H1 (cell line): ENCODE results near the gene IFT122. TPM values are rescaled to one million over a fixed set of nuclear protein-coding genes. Genes with fewer than 3 reads are reported as not detected.

ENCODE experiments used
- CTCF ChIA-PET: fragments of 300-600 bp; sonication (Branson Sonifier 250); formaldehyde crosslinking; loops from one replicate; lab custom pipeline; 2021; ENCODE audit not compliant: partially characterized antibody; lab: Charles Lee
- POLR2A ChIA-PET: fragments of 300-600 bp; sonication (Branson Sonifier 250); formaldehyde crosslinking; loops from one replicate; lab custom pipeline; 2021; ENCODE audit warnings: inconsistent platforms; ENCODE audit not compliant: partially characterized antibody; lab: Charles Lee
- DNase-seq, 2 experiments: peaks; one replicate each; pipeline versions ENCODE4 v3.0.0 to v3.0.0-alpha.2; 2010 to 2022; ENCODE audit warnings: low spot score in 2 of 2, low read depth in 1 of 2, mixed read lengths in 1 of 2
- FAIRE-seq: peaks from 2 replicates; lab custom pipeline; 2011; peaks lifted over from hg19 to GRCh38; lab: Jason Lieb, UNC
- H2AFZ ChIP-seq: 2 replicates; pipeline ENCODE4 v1.8.1; 2012; ENCODE audit warnings: low read length, inconsistent platforms
- H2AK5ac ChIP-seq: 2 replicates; pipeline ENCODE4 v1.6.1; 2013; ENCODE audit warnings: low read depth, low read length
- H2BK120ac ChIP-seq: replicated peaks from 2 replicates; pipeline ENCODE3; 2013; ENCODE audit warnings: low read depth, low read length, inconsistent platforms
- H2BK12ac ChIP-seq: 2 replicates; pipeline ENCODE4 v1.6.1; 2013; ENCODE audit warnings: low read depth, low read length
- H2BK15ac ChIP-seq: 2 replicates; pipeline ENCODE4 v1.6.1; 2013; ENCODE audit warnings: low read length
- H2BK20ac ChIP-seq: 2 replicates; pipeline ENCODE4 v1.6.1; 2013; ENCODE audit warnings: low read length
- H2BK5ac ChIP-seq: 2 replicates; pipeline ENCODE4 v1.6.1; 2013; ENCODE audit warnings: low read depth, low read length
- H3K14ac ChIP-seq: 2 replicates; pipeline ENCODE4 v1.6.1; 2013; ENCODE audit warnings: inconsistent platforms; ENCODE audit not compliant: insufficient read length
- H3K18ac ChIP-seq: 2 replicates; pipeline ENCODE4 v1.6.1; 2013; ENCODE audit warnings: low read length; ENCODE audit errors: extremely low read depth
- H3K23ac ChIP-seq: 2 replicates; pipeline ENCODE4 v1.6.1; 2013; ENCODE audit warnings: inconsistent platforms; ENCODE audit not compliant: insufficient read length
- H3K23me2 ChIP-seq: 2 replicates; pipeline ENCODE4 v1.6.1; 2013; ENCODE audit warnings: low read depth, low read length
- H3K27ac ChIP-seq: 2 replicates; pipeline ENCODE4 v1.6.1; 2011; ENCODE audit warnings: low read depth, low read length, inconsistent platforms
- H3K27me3 ChIP-seq, 4 experiments: replicated peaks in 1 of 4; 1 replicate in 1 of 4; 2 replicates in 3 of 4; pipeline versions ENCODE4 v1.6.1 to v1.8.1; 2011 to 2013; ENCODE audit warnings: low read length in 3 of 4, mild to moderate bottlenecking in 3 of 4, inconsistent platforms in 2 of 4, mixed read lengths in 2 of 4, moderate library complexity in 1 of 4; ENCODE audit not compliant: control insufficient read depth in 3 of 4, insufficient read depth in 3 of 4; ENCODE audit errors: extremely low read depth in 1 of 4
- H3K36me3 ChIP-seq, 4 experiments: 2 replicates each; pipeline versions ENCODE4 v1.6.1 to v1.8.1; 2011 to 2013; ENCODE audit warnings: mild to moderate bottlenecking in 4 of 4, low read length in 3 of 4, moderate library complexity in 2 of 4, control low read depth in 1 of 4, inconsistent platforms in 1 of 4; ENCODE audit not compliant: insufficient read depth in 4 of 4, control insufficient read depth in 2 of 4
- H3K4ac ChIP-seq: replicated peaks from 2 replicates; pipeline ENCODE3; 2013; ENCODE audit warnings: low read length, low read depth, mixed read lengths, inconsistent platforms; ENCODE audit not compliant: insufficient read length
- H3K4me1 ChIP-seq, 4 experiments: replicated peaks in 1 of 4; 1 replicate in 1 of 4; 2 replicates in 3 of 4; pipeline versions ENCODE4 v1.6.1 to v1.8.1; 2011 to 2013; ENCODE audit warnings: low read length in 3 of 4, inconsistent platforms in 2 of 4, mixed read lengths in 1 of 4; ENCODE audit not compliant: insufficient read depth in 4 of 4, control insufficient read depth in 3 of 4
- H3K4me2 ChIP-seq, 2 experiments: 2 replicates each; pipeline versions ENCODE4 v1.6.1 to v1.8.1; 2011 to 2013; ENCODE audit warnings: low read depth in 2 of 2, low read length in 2 of 2, control low read depth in 1 of 2, inconsistent platforms in 1 of 2, mild to moderate bottlenecking in 1 of 2; ENCODE audit not compliant: insufficient read depth in 1 of 2
- H3K4me3 ChIP-seq, 4 experiments: fragments of 200-600, 300-600 bp in 1 of 4; sonication (generic), shearing (Covaris generic), sonication (Bioruptor Twin) in 1 of 4; 2 replicates each; pipeline versions ENCODE4 v1.5.1 to v1.8.1; 2011 to 2016; ENCODE audit warnings: low read length in 4 of 4, low read depth in 3 of 4, control low read depth in 2 of 4, inconsistent platforms in 2 of 4, mild to moderate bottlenecking in 2 of 4, mixed read lengths in 1 of 4, moderate library complexity in 1 of 4; ENCODE audit not compliant: insufficient read depth in 2 of 4; ENCODE audit errors: extremely low read depth in 1 of 4
- H3K56ac ChIP-seq: replicated peaks from 2 replicates; pipeline ENCODE3; 2013; ENCODE audit warnings: low read depth, mild to moderate bottlenecking, mixed read lengths, low read length, inconsistent platforms; ENCODE audit not compliant: insufficient read length
- H3K79me1 ChIP-seq: 2 replicates; pipeline ENCODE4 v1.6.1; 2013; ENCODE audit warnings: low read depth, low read length, control low read depth
- H3K79me2 ChIP-seq, 2 experiments: 2 replicates each; pipeline versions ENCODE4 v1.6.1 to v1.8.1; 2012 to 2013; ENCODE audit warnings: low read length in 2 of 2, mild to moderate bottlenecking in 2 of 2, inconsistent platforms in 1 of 2; ENCODE audit not compliant: insufficient read depth in 2 of 2, control insufficient read depth in 1 of 2
- H3K9ac ChIP-seq, 4 experiments: replicated peaks in 1 of 4; 1 replicate in 1 of 4; 2 replicates in 3 of 4; pipeline versions ENCODE4 v1.6.1 to v1.8.1; 2011 to 2013; ENCODE audit warnings: low read depth in 3 of 4, low read length in 3 of 4, control low read depth in 2 of 4, mild to moderate bottlenecking in 2 of 4, moderate library complexity in 2 of 4, inconsistent platforms in 1 of 4; ENCODE audit errors: extremely low read depth in 1 of 4
- H3K9me3 ChIP-seq, 2 experiments: 2 replicates each; pipeline versions ENCODE4 v1.6.1 to v1.8.1; 2012 to 2013; ENCODE audit warnings: mild to moderate bottlenecking in 2 of 2, moderate library complexity in 2 of 2, control low read depth in 1 of 2, inconsistent platforms in 1 of 2, low read depth in 1 of 2, low read length in 1 of 2, mixed read lengths in 1 of 2; ENCODE audit not compliant: insufficient read depth in 2 of 2
- H4K20me1 ChIP-seq, 2 experiments: replicated peaks in 1 of 2; 2 replicates each; pipeline versions ENCODE3 to v1.8.1; 2011 to 2013; ENCODE audit warnings: inconsistent platforms in 2 of 2, low read length in 2 of 2, mild to moderate bottlenecking in 1 of 2; ENCODE audit not compliant: insufficient read depth in 2 of 2, control insufficient read depth in 1 of 2
- H4K5ac ChIP-seq: 2 replicates; pipeline ENCODE4 v1.6.1; 2013; ENCODE audit warnings: low read length, low read depth, mixed read lengths, inconsistent platforms; ENCODE audit not compliant: insufficient read length
- H4K8ac ChIP-seq: 2 replicates; pipeline ENCODE4 v1.8.0; 2013; ENCODE audit warnings: mild to moderate bottlenecking, moderate library complexity, low read length, inconsistent platforms; ENCODE audit not compliant: insufficient read depth; ENCODE audit errors: extremely low read depth
- H4K91ac ChIP-seq: replicated peaks from 2 replicates; pipeline ENCODE3; 2013; ENCODE audit warnings: low read length, mixed read lengths, inconsistent platforms; ENCODE audit not compliant: insufficient read length
- CHD1 ChIP-seq: IDR thresholded peaks from 2 replicates; pipeline ENCODE4 v1.6.1; 2012; ENCODE audit warnings: low read depth, low read length, improper control_type of control experiment
- CHD2 ChIP-seq: IDR thresholded peaks from 2 replicates; pipeline ENCODE4 v1.6.1; 2012; ENCODE audit warnings: low read length, improper control_type of control experiment
- EZH2 ChIP-seq: fragments of 200-600 bp; sonication (generic); IDR thresholded peaks from 2 replicates; pipeline ENCODE4 v1.7.1; 2012; ENCODE audit warnings: low read depth, mild to moderate bottlenecking, moderate library complexity, low read length, inconsistent platforms; ENCODE audit not compliant: severe bottlenecking
- HDAC6 ChIP-seq: IDR thresholded peaks from one replicate; pipeline ENCODE4 v1.7.1; 2012; ENCODE audit warnings: low read depth, mild to moderate bottlenecking, inconsistent platforms, low read length, moderate library complexity
- JUN ChIP-seq: IDR thresholded peaks from 2 replicates; pipeline ENCODE4 v1.6.1; 2011; ENCODE audit warnings: low read depth, mild to moderate bottlenecking, improper control_type of control experiment, low read length
- NRF1 ChIP-seq: IDR thresholded peaks from 2 replicates; pipeline ENCODE4 v1.6.1; 2011; ENCODE audit warnings: mild to moderate bottlenecking, low read depth, low read length, improper control_type of control experiment
- RAD21 ChIP-seq, 2 experiments: IDR thresholded peaks in 1 of 2; conservative IDR thresholded peaks in 1 of 2; 2 replicates each; pipeline ENCODE4 v1.6.1; 2011; ENCODE audit warnings: low read depth in 2 of 2, low read length in 2 of 2, improper control_type of control experiment in 1 of 2, inconsistent platforms in 1 of 2, mild to moderate bottlenecking in 1 of 2, moderate library complexity in 1 of 2
- RNF2 ChIP-seq: fragments of 200-900, 300-1000 bp; sonication (generic); IDR thresholded peaks from 2 replicates; pipeline ENCODE4 v1.7.1; 2016; ENCODE audit warnings: borderline replicate concordance, low read depth, mild to moderate bottlenecking, antibody characterized with exemption, low read length; ENCODE audit not compliant: poor library complexity, severe bottlenecking; ENCODE audit errors: missing control alignments
- SIN3A ChIP-seq, 2 experiments: IDR thresholded peaks in 1 of 2; conservative IDR thresholded peaks in 1 of 2; 2 replicates each; pipeline ENCODE4 v1.6.1; 2011 to 2012; ENCODE audit warnings: low read length in 2 of 2, improper control_type of control experiment in 1 of 2, low read depth in 1 of 2, mild to moderate bottlenecking in 1 of 2
- SIRT6 ChIP-seq: IDR thresholded peaks from one replicate; pipeline ENCODE4 v1.7.1; 2012; ENCODE audit warnings: low read length, inconsistent platforms
- TAF1 ChIP-seq: IDR thresholded peaks from 2 replicates; pipeline ENCODE4 v1.6.1; 2011; ENCODE audit warnings: mild to moderate bottlenecking, low read depth, low read length
- WGBS, 2 experiments: shearing (Covaris generic) in 1 of 2; methylation state at CpG; one replicate each; pipeline versions ENCODE4 v1.1.6 to v1.1.7; 2013 to 2015; ENCODE audit warnings: low lambda C conversion rate in 2 of 2, mixed read lengths in 2 of 2, inconsistent platforms in 1 of 2, low coverage in 1 of 2, missing lambda C conversion rate in 1 of 2; ENCODE audit not compliant: insufficient replicate concordance in 2 of 2, insufficient coverage in 1 of 2, insufficient read length in 1 of 2; ENCODE audit errors: extremely low coverage in 1 of 2, missing lambda C conversion rate in 1 of 2; 5-methylcytosine and 5-hydroxymethylcytosine counted together
- polyA plus RNA-seq, 7 experiments: library from polyadenylated mRNA; depleted of rRNA in 3 of 7; stranded (reverse) in 5 of 7; unstranded in 2 of 7; fragments of >200 nt in 5 of 7; fragments of 200-250 nt in 2 of 7; gene quantifications; 1 replicate in 5 of 7; 2 replicates in 1 of 7; 4 replicates in 1 of 7; pipeline versions ENCODE4 v1.2.1 to v1.2.3, GENCODE V29; 2011 to 2013; ENCODE audit warnings: missing spikeins in 2 of 7, mixed read lengths in 2 of 7
- total RNA-seq: library from RNA; stranded (reverse); fragmentation: NEBNext Ultra II Directional; extraction: Animal tissue kit (Norgen Biotek cat#: 25700); gene quantifications from 2 replicates; pipeline ENCODE4 v1.2.1, GENCODE V29; 2021

Gene IFT122
- total and polyA plus RNA-seq, 2 of the 8 experiments (the other 6 are each of a cell fraction or from before 2014, with no cell fraction given), result 23.7 to 25.1 TPM

GRCh38 chr3:129547241-129547640 is 107.2 kb downstream of the IFT122 start:
- no peak overlapping the region; the same call in 1 of the 2 replicates for H4K8ac ChIP-seq
- no peak overlapping the region for H2BK5ac ChIP-seq
- H3K4ac ChIP-seq, result no peak overlapping the region
- no peaks in the 10 kb centered on the region for H3K9me3 ChIP-seq
- no peak overlapping the region for H4K91ac ChIP-seq
- H2AFZ ChIP-seq, result no peak overlapping the region
- H2BK15ac ChIP-seq, result no peak overlapping the region
- DNase-seq (no peak), FAIRE-seq (no peak)
- no peaks in the 10 kb centered on the region for H3K27me3 ChIP-seq
- H3K79me1 ChIP-seq, result no peaks in the 10 kb centered on the region
- ChIA-PET POLR2A (no interaction called here), CTCF (interaction anchor here (1.5 kb wide), 3 partner anchors 8 to 57 kb away, joined by 4 read pairs; no protein-coding TSS in a partner anchor)
- no peak overlapping the region for H3K9ac ChIP-seq
- no peak overlapping the region for H2BK12ac ChIP-seq
- H2BK120ac ChIP-seq, result no peak overlapping the region
- H3K27ac ChIP-seq, result no peak overlapping the region
- no peak overlapping the region for H3K23ac ChIP-seq
- H3K79me2 ChIP-seq, result no peaks in the 10 kb centered on the region
- no peak overlapping the region for H3K14ac ChIP-seq
- no peak overlapping the region for H3K56ac ChIP-seq
- no peaks in the 10 kb centered on the region for H4K20me1 ChIP-seq
- H2AK5ac ChIP-seq, result no peak overlapping the region
- no peak overlapping the region for H3K4me3 ChIP-seq
- H3K23me2 ChIP-seq, result no peaks in the 10 kb centered on the region; the same call in 1 of the 2 replicates
- H3K4me1 ChIP-seq, result peaks cover 0 to 12% (median 5%) of the 10 kb centered on the region in 4 experiments; a peak in 6 of 7 replicates
- 92% methylated on average over 23 of the region's 24 CpGs; no CpG with 5 or more reads in 1 of the 2 experiments for WGBS, 2 experiments
- H2BK20ac ChIP-seq, result no peak overlapping the region
- no peak overlapping the region for H3K18ac ChIP-seq
- no peaks in the 10 kb centered on the region for H3K36me3 ChIP-seq
- H4K5ac ChIP-seq, result no peak overlapping the region
- H3K4me2 ChIP-seq, result no peak overlapping the region
- TF ChIP-seq HDAC6 (no peak), SIRT6 (no peak), NRF1 (no peak), RNF2 (no peak), CHD2 (no peak), EZH2 (no peak), SIN3A (conservative IDR thresholded peaks at IDR 0.05 in 1 of 2, IDR thresholded peaks at IDR 0.05 in 1 of 2; ENCODE audit: low read depth in 1 of 2, low read length in 2 of 2) (no peak), CHD1 (no peak), TAF1 (no peak), JUN (no peak), RAD21 (IDR thresholded peaks at IDR 0.05 in 1 of 2, conservative IDR thresholded peaks at IDR 0.05 in 1 of 2; ENCODE audit: low read depth in 2 of 2, low read length in 2 of 2) (no peak)
